GM21423 (cell line): ENCODE results near the gene MAGI1.
A peak's percentile ranks its signal among the peaks of the same experiment; 100 is the strongest.
"Not testable (repeated sequence)": the region's sequence is repeated elsewhere in the genome, so short reads cannot be mapped to it uniquely, and the experiment has no call there.

ENCODE experiments used
- ATAC-seq: cut with Tn5 transposase; IDR thresholded peaks from one replicate; pipeline ENCODE4 v1.9.1; 2021; ENCODE audit warnings: mild to moderate bottlenecking, moderate library complexity; ENCODE audit not compliant: unreplicated experiment

The MAGI1 gene

DNA sequence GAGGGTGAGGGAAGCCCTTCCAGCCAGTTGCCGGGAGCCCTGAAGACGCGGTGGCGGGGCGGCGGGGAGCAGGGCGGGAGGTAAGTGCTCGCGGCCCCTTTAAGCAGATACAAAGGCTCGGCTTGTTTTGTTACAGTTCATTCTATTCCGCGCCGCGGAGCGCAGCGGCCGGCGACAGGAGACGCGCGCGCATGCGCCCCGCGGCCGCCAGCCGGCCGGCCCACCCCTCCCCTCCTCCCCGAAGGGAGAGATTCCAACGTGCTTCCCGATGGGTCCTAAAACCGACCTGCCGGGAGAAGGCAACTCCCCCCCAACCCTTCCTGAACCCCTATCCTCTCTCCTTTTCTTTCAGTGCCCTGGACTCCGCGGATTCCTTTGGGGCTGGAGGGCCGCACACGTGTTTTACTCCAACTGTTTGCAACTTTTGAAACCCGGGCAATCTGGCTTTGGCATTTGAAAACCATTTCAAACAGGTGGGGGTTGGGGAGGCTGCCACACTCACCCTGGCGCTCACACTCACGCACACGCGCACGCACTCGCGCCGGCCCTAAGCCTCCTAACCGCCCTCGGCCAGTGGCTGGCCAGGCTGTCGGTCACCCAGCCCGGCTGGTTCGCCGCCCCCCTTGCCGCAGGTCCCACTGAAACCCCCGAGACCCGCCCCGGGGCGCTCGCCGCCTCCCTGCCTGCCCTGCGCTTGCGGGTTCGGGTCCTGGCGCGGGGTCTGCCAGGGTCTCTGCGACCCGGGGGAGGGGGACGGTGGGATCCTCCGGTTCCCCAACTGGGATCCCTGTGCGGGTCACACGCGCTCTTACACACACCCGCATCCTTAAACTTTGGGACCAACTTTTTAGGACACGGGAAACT is at the start of gene MAGI1:
Gene MAGI1, minus strand, starts transcription at position 193 of the 864 bp plus-strand sequence. CDS start 610 bp downstream, outside the sequence.
- peak; percentile 73 for ATAC-seq

DNA sequence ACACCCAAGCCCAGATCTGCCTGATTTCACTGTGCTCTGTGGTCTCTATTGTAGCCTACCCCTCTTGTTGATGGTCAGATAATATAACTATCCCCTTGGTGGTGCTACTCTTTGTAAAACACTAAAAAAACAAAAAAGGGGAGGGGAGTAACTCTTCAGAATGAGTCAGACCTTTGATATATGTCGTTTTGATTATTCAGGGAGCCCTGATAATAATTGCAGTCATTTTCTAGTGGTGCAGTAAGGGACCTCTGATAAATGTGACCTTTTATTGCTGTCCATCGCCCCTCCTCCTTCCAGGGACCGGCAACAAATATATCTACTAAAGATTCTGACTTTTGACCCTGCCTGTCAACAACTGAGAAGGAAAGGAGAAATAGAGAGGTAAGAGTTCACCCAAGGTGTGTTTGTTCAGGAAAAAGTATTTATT is 45.1 kb upstream of the MAGI1 start:
- ATAC-seq: no peak

- no peak for ATAC-seq
Measured at GRCh38 chr3:66083096-66083678, 44.5 kb upstream of the MAGI1 start.

GRCh38 chr3:66082679-66083078 is 44.0 kb upstream of the MAGI1 start:
- ATAC-seq: no peak

GRCh38 chr3:66080167-66080566 is 41.4 kb upstream of the MAGI1 start:
- no peak for ATAC-seq

GRCh38 chr3:66077973-66078372 is 39.3 kb upstream of the MAGI1 start:
- ATAC-seq: no peak

- no peak for ATAC-seq
Measured at GRCh38 chr3:66076861-66077470, 38.2 kb upstream of the MAGI1 start.

- no peak for ATAC-seq
Measured at GRCh38 chr3:66075281-66075680, 36.6 kb upstream of the MAGI1 start.

DNA sequence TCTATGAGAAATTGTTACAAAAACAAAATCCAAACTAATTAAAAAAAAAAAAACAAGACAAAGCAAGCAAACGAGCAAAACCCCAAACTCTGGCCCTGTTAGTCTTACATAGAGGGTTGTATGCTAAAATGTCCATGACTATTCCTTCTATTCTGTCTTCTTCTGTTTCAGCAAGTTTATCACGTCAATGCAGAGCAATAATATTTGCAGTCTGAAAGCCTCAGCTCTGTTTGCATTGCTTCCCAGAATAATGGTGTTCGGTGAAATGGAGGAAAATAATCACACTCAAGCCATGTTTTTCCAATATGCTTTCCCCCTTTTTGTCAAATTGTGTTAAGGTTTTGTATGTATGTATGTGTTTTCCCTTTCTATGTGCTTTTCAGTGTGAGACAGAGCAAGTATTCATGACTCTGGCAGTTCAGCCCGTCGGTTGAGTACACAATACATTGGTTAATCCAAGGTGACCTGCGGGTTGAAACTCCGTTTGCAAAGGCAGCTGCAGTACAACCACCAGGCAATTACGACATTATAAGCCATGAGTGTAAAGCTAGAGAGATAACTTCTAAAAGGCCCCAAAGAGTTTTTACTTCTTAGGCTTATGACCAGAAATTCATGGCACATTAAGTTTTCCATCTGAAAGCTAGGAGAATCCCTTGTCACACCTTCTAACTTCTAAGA is 34.9 kb upstream of the MAGI1 start:
- no peak for ATAC-seq

DNA sequence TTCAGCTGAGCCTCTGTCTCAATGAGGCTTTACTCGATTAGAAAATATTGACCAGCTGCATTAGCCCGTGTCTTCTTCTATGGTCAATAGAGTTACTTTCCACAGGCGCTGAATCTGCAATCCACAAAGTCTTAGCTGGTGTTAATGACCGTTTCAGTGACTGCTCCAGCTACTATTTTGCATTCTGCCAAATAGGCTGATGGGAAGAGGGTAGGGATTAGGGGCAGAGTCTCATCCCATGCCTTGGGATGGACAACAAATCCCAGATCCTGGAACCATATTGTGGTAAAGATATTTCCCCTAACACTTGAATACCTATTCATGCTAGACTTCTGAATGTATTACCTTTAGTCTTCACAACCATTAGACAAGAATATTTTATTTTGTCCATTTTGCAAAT is 29.5 kb upstream of the MAGI1 start:
- no peak for ATAC-seq

GRCh38 chr3:66066963-66067617 is 28.4 kb upstream of the MAGI1 start:
- ATAC-seq: no peak

- ATAC-seq: no peak
Measured at GRCh38 chr3:66055289-66055688, 16.6 kb upstream of the MAGI1 start.

DNA sequence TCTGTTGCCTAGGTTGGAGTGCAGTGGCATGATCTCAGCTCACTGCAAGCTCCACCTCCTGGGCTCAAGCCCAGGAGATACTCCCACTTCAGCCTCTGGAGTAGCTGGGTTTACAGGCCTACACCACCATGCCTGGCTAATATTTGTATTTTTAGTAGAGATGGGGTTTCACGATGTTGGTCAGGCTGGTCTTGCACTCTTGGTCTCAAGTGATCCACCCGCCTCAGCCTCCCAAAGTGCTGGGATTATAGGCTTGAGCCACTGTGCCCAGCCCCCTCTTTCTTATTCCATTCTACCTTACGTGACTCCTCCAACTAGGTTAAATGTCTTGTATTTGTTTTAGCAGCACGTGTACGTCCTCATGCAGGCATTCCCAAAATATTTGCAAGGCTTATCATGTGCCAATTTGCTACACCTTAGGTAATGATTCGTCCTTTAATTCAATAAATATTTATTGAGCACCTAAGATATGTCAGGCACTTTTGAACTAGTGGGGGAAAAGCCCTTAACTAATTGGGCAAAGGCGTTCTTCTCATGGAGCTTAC is 14.9 kb upstream of the MAGI1 start:
- ATAC-seq: no peak

DNA sequence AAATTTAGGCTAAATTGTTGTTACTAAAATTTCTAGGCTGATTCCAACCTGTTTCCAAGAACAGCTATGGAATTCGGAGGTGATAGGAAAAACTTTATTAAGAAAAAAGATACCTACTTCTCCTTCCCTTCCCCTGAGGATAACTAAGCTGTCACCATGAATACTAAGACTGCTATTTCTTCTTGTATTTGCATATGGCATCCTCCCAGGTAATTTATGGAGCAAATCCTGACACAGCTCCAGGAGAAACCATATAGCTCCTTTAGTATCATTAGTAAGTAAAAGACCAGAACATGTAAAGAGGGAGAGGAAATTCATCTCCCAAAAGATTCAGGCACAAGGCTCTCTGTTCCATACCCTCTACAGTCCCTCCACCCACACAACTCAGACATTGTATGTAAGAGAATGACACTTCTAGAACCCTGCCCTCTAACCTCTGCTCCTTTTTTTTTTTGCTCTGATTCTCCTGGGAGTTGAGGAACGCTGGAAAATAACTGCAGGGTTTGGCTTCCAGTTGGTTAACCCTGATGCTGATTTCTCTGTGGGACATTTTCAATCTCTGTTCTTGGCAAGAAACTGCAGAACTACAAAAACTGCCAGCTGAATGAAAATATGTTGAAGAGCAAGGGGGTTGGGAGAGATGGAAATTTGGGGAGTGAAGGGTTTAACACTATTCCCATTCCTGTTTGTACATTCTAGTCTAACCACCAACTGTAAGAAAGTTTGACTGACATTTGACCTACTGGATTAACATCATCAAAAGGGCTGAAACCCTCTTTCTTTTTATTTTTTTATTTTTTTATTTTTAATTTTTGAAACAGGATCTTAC is 14.2 kb upstream of the MAGI1 start:
- ATAC-seq: no peak

DNA sequence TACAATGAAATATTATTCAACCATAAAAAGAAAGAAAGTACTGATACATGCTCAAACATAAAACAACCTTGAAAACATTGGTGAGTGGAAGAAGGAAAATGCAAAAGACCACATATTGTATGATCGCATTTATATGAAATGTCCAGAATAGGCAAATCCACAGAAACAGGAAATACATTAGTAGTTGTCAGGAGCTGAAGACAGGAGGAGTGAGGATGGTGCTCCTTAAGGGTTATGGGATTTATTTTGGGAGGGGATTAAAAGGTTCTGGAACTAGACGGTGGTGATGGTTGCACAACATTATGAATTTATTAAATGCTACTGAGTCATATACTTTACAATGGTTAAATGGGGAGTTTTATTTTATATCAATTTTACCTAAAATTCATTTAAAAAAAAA is 12.1 kb upstream of the MAGI1 start:
- no peak for ATAC-seq

DNA sequence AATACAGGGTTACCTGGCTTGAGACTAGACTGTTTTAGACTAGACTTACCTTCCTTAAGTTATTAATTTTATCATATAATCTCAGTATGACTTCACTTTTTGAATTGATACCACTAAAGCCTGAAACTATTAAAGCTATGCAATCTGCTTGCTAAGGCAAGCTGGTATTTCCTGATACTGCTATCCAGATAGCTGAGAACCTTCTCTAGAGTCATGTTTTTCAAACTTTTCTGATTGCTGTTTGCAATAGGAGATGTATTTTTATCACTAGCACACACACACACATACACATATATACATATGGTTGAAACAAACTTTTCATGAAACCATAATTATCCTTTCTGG is 9.3 kb upstream of the MAGI1 start:
- ATAC-seq: no peak

GRCh38 chr3:66047311-66048050 is 8.8 kb upstream of the MAGI1 start:
- no peak for ATAC-seq

GRCh38 chr3:66046321-66046720 is 7.6 kb upstream of the MAGI1 start:
- not testable (repeated sequence) for ATAC-seq

DNA sequence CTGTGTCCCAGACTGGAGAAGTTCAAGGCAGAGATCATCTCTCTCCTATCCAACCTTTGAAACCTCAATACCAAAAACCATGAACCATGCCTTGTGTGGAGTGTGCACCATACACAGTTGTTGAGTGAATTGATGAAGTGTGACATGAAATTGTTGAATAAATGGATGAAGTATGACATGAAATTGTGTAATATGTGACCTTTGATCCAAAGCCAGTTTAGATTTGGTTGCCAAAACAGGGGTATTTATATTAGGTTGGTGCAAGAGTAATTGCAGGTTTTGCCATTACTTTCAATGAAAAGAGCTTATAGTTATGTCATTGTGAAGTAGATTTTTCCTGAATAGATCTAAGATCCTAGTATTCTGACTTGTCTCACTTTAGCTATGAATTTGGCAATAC is 3.1 kb upstream of the MAGI1 start:
- no peak for ATAC-seq
